GM18526 (cell line): Measurements from ENCODE around the gene PTN.

ENCODE experiments used
- POLR2A ChIP-seq: IDR thresholded peaks from 3 replicates; pipeline ENCODE4 v1.6.1; 2011; ENCODE audit not compliant: insufficient read length; ENCODE audit errors: extremely low read depth

The PTN gene

GRCh38 chr7:137335814-137336213 is 7.7 kb downstream of the PTN start:
- TF ChIP-seq POLR2A = no peak

GRCh38 chr7:137331378-137331777 is 12.2 kb downstream of the PTN start:
- no peak for TF ChIP-seq POLR2A

DNA sequence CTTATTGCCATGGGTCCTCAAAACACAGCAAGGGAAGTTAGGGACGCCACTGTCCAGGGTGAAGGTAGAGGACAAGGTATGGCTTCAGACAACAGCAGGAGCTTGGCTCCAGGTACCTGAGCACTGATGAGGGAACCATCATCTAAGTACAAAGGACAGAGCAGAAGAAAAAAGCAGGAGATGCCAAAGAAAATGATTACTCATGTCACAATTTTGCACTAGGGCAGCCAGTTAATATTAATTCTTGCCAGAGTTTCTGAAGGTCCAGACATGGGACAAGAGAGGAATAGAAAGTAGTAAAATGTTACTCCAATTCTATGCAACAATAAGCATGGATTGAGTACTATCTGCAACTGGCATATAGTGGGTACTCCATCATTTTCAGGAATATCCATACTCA is 14.1 kb downstream of the PTN start:
- no peak for TF ChIP-seq POLR2A

GRCh38 chr7:137328373-137329120 is 15.0 kb downstream of the PTN start:
- no peak for TF ChIP-seq POLR2A

GRCh38 chr7:137325927-137326326 is 17.6 kb downstream of the PTN start:
- TF ChIP-seq POLR2A = no peak

DNA sequence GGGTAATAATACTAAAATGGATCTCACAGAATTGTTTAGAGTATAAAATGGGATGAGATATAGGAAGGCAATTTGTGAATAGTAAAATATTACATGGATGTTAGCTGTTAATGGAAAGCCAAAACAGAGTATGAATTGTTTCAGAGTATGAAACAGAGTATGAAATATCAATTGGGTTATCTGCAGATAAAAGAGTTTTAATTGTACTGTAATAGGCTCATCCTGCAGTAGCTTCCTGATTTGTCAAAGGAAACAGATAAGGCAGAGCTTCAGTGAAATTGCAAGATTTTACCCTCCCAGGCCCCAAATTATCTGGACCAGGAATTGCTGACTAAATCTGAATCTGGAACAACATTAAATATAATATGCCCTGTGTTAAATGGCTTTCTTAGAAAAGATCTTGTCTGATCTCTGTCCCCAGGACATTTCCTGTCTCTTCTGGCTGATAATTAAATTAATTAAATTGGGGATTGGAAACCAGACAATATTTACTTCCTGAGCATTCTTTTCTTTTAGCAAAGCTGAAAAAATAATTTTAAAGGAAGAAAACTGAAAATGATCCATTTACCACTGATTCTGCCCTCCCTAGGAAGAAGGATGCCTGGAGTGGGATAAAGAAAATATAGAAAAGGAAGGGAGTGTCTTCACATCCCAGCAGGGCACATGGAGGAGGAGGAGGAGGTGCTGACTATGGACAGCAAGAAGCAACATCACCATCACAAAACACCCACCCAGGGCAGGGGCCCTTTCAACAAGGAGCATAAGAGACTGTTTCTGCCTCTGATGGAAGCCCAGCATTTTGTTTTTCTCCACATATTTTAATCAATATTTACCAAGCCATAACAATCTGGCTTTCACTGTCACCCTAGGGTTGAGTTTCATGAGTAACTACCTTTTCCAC is 18.5 kb downstream of the PTN start:
- TF ChIP-seq POLR2A = no peak

DNA sequence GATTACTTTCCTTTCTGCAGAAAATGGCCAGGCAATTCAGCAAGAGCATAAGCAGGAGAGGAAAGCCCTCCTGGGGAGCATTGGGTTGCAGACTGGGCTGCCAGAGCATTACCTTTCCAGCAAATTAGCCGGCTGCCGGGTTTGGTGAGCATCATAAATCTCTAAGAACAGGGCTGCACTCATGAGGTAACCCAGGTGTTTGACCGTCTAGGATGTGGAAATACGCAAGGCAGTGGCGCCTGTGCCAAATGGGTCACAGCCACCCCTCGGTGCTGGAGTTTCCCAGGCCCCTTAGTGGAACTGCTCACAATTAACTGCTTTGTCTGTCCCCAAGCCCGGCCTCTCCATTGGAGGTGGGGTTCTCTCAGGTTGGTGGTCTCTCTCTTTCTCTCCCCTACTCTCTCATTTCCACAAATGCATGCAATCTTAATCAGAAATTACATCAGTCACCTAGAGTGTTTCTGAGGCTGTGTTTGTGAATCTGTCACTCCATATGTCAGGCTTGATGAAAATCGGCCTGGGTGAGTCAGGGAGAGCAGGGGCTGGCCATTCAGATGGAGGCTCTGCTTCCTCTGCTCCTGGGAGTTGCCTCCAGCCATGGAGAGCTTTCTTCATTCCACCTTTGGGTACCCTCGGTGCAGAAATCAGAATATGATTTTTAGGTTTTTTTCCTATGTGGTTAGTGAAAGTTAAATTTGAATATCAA is 26.7 kb downstream of the PTN start:
- no peak for TF ChIP-seq POLR2A

- no peak for TF ChIP-seq POLR2A
Measured at GRCh38 chr7:137313201-137313600, 30.3 kb downstream of the PTN start.

- no peak for TF ChIP-seq POLR2A
Measured at GRCh38 chr7:137306748-137307147, 36.8 kb downstream of the PTN start.

GRCh38 chr7:137305901-137306621 is 37.5 kb downstream of the PTN start:
- no peak for TF ChIP-seq POLR2A

DNA sequence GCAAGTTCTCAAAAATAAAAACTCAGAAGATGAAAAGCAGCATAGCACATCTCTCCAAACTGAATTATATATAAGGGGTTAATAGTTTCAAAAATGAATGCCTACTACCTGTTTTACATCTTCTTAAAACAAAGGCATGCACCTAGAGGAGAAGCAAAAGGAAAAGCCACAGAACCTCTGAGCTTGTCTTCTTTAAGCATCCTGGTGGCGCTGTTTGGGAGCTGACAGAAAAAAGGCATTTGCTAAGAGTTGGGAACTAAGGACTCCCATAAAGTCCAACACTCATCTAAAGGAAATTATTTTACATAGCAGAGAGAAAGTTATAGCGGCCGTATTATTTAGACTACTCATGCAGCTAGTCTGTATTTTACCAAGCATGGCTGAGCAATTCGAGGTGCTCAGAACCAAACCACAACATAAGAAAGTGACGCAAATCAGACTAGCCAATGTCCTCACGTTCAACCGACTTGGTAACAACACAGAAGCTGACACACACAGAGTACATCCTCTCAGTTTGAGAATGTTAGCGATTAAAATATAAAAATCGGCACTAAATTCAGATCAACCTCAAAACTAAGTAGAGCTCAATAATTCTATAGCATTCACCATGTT is 38.8 kb downstream of the PTN start:
- no peak for TF ChIP-seq POLR2A

GRCh38 chr7:137304165-137304564 is 39.4 kb downstream of the PTN start:
- no peak for TF ChIP-seq POLR2A

DNA sequence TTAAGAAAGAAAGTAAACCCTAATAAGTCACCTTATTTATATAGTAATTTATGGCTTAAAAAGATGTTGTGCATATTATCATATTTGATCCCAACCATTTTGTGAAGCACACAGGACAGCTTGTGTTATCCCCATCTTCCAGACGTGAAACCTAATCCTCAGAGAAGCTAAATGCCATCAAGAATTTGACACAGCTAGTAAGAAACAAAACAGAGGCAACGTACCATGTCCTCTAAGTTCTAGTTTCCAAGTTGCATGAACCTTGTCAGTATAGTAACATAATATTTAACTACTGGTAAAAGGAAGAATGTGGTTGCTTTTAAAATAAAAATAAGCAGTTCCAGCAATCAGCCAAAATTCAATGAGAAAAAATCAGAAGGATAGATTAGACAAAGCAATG is 41.5 kb downstream of the PTN start:
- no peak for TF ChIP-seq POLR2A

- no peak for TF ChIP-seq POLR2A
Measured at GRCh38 chr7:137298464-137298794, 45.1 kb downstream of the PTN start.
